ENCODE measurements around the gene PPP1R15B.

Gene PPP1R15B

DNA sequence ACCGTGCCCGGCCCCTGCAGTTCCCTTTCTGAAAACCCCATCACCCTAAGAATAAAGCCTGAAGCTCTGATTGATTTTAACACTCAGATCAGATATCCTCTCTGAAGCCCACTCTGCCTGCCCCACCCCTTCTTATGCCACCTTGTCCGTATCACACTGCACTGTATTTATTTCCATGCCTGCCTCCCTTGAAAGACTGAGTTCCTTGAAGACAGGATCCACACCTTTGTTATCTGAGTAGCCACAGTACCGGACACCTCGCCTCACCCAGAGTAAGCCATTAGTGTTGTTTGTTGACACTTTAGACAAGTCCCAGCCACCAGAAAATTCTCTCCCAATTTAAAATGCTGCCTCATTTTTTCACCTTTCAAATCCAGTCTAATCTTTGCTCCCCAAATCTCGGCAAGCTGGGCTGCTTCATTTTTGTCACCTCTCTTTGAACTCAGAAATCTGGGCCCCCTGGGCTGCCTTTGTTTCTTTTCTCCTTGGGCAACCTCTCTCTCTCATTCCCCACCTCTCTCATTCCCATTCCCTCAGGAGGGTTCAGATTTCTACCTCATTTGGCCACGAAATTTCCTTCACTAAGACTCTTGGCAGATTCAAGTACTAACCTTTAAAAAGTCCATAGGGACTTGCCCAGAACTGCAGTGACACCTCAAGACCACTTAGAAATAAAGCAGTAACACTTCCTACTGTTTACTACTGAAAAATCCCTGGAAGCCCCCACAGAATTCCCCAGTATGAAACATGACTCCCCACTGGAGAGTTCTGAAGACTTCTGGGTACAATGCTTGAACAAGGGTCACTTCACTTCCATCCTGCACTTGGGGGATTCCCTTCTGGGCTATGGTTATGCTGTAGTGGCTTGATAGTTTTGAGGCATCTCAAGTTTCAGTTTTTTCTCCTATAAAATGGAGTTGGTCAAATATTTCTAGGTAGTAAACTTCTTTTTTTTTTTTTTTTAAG lies 8.7 kb upstream of the PPP1R15B start:
- DNase-seq = no peak

DNA sequence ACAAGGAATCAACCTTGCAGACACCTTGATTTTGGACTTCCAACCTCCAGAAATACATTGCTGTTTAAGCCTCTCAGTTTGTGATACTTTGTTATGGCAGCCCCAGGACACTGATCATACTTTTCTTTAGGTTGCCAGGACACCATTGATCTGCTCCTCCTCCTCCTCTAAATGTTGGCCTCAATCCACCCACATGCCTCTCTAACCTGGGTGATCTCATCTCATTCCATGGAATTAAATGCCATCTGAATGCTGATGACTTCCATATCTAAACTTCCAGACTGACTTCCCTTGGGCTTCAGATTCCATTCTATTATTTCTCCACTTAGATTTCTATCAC lies 7.4 kb upstream of the PPP1R15B start:
- DNase-seq = no peak

DNA sequence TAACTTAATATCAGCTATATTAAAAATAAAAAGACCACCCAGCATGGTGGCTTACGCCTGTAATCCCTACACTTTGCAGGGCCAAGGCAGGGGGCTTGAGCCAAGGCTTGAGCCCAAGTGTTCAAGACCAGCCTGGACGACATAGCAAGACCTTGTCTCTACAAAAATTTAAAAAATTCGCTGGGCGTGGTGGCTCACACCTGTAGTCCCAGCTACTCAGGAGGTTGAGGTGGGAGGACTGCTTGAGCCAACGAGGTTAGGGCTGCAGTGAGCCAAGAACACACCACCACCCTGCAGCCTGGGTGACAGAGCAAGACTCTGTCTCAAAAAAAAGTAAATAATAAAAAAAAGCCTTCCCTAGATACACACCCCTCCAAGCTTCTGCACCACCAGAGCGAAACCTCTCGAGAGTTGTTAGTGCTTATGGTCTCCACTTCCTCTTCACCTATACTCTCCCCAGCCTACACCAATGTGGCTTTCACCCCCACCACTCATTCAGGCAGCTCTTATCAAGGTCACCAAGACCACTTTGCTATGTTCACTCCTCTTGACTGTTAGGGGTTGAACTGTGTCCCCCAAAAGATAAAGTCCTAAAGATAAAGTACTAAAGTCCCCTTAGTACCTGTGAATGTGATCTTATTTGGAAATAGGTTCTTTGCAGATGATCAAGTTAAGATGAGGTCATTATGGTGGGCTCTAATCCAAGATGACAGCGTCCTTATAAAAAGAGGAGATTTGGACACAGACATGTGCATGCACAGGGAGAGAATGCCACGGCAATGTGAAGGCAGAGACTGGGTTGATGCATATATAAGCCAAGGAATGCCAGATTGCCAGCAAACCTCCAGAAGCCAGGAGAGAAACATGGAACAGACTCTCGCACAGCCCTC lies 6.8 kb upstream of the PPP1R15B start:
- DNase-seq = no peak

DNA sequence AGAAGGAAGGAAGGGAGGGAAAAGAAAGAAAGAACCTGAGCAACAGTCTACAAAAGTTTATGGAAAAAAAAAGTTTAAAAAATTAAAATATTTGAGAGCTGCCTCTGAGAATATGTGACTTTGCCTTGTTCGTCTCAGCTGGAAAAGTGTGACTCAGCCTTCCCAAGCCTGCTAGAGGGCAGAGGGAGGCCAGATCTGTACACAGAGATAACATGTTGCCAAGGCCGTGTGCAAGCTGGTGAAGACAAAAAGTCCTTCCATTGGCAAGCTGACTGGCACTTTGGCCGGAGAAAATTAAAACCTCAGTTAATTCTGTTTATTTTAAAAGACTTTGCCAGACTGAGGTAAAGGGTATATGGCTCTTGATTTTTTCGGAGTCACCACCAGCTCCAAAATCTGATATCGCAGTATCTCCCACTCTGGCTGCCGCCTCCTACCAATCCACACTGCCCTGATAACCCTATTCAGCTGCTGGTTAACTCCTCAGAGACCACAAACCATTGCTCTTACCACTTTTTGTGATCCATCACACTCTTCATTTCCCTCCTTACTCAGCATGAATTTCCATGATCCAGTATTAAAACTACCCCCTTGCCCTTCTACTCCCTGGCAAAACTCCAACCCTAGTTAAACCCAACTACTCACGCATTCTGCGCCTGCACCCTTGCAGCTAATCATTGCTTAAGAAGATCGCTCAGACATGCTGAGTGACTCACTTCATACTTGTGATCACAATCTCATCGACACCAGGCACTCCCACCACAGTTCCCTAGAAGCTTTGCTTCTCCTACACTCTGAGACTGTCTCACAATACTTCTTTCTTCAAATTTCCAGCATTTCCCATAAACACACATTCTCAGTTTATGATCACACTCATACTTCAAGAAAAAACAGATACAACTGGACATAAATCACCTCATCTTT lies 5.7 kb upstream of the PPP1R15B start:
- peak; percentile 89 to 97 (median 93) for DNase-seq

- no peak for DNase-seq
Observed at GRCh38 chr1:204416589-204417073, 5.0 kb upstream of the PPP1R15B start.

DNA sequence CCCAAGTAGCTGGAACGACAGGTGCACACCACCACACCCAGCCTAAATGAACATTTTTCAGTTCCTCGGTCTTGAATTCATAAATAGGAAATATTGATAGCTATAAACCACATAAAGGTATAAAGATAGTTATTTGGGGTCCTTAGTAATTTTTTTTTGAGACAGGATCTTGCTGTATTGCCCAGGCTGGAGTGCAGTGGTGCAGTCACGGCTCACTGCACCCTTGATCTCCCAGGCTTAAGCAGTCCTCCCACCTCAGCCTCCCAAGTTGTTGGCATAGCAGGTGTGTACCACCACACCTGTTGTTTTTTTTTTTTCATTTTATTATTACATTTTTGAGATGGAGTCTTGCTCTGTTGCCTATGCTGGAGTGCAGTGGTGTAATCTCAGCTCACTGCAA lies 3.7 kb upstream of the PPP1R15B start:
- no peak for DNase-seq

DNA sequence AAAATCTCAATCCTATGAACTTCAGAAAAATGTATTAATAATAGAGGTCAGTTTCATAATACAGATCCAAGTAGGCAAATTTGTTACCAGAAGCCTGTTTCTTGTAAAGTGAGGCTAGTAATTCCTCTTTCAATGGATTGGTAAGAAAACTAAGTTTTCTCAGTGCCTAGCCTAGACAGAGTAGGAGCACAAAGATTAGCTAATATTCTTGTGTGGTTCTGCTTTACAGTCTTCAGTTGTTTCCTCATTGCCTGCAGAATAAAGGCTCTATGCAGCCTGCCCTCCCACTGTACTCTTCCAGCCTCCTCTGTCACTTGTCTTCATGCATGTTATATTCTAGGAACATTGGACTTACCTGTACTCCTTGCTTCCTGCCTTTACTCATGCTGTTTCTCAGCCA lies 2.4 kb upstream of the PPP1R15B start:
- peak; percentile 47 to 86 (median 76) for DNase-seq

DNA sequence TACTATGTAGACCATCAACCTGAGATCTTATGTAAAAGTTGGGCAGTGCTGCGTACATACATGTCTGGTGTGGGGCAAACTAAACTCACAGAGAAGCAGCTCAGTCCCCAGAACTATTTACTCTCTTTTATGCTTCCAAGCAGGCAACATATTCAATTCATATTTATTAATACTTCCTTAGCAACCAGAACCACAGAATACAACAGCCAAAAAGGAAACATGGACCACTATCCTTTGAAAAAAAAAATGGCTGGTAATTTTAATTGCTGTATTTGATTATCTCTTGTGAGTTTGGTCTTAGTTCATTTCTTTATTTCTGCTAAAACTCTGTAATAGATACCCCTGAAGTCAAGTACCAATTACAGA lies 1.5 kb upstream of the PPP1R15B start:
- DNase-seq = peak in 2 of 4 experiments; percentile 20 to 26

- peak; percentile 30 to 77 (median 54) for DNase-seq
Observed at GRCh38 chr1:204410688-204411450, 748 bp downstream of the PPP1R15B start.

- no peak for DNase-seq
Observed at GRCh38 chr1:204409836-204410687, 1.6 kb downstream of the PPP1R15B start.

DNA sequence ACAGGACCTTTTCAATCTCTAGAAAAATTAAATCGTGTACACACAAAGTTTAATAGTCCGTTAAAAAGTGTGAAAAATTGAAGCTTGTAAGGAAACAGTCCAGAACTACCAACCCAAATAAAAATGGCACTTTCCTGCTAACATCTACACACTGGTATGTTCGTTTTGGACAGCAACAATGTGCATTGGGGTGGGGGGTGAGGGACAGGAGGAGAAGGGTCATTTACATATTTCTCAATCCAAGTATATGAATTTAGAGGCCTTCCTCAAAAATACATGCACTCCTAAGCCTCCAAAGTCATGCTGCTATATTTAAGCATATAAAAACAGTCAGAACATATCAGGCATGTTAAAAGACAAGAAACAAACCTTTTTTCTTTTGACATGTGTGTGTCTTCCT lies 2.5 kb downstream of the PPP1R15B start:
- peak in 3 of 4 experiments; percentile 27 to 46 (median 38) for DNase-seq

DNA sequence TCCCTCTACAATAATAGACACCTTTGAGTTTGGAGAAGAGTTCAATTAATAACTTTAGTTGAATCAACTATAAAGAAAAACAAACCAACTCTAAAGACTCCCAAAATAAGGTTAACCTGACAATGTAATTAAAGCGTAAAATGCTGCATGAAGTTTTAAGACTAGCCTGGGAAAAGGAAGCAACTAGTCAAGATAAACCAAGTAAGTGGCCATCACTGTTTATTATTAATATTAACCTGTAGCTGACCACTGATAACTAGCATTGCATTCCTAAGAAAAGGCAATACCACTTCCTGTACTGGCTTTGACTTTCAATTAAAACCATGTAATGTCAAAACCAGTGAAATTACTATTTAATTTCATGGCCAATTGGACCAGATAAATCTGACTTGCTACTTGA lies 3.0 kb downstream of the PPP1R15B start:
- no peak for DNase-seq

- DNase-seq = peak in 3 of 4 experiments; percentile 39 to 62 (median 49)
Observed at GRCh38 chr1:204408074-204408507, 3.5 kb downstream of the PPP1R15B start.

- DNase-seq = no peak
Observed at GRCh38 chr1:204407295-204407971, 4.2 kb downstream of the PPP1R15B start.

DNA sequence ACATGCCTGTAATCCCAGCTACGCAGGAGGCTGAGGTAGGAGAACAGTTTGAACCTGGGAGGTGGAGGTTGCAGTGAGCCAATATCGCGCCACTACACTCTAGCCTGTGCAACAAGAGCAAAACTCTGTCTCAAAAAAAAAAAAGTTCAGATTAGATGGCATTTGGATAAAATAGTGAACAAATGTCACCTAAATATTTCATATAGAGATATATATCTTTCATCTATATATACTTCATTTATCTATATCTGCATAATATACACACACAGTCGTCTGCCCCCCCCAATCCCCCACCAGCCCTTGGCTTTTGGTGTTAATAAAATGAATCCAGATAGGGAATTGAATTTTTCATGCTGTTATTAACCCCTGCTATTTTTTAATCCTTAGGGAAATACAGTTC lies 5.0 kb downstream of the PPP1R15B start:
- no peak for DNase-seq

DNA sequence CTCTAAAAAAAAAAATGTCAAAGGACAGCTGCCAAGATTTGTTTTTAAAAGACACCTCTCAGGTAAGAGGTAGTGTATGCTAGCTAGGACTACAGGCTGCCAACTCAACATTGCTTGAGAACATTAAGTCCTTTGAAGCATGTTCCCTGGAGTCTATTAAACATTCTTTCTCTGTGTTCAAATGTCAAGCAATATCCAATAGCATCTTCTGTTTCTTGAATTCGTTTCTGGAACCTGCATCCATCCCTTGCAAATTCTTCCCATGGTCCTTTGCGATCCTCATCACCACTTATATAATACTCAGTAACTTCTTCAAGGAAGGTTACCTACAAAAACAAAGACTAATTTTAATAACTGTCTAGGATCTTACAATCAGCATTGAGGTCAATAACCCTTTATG lies 5.6 kb downstream of the PPP1R15B start:
- no peak for DNase-seq

DNA sequence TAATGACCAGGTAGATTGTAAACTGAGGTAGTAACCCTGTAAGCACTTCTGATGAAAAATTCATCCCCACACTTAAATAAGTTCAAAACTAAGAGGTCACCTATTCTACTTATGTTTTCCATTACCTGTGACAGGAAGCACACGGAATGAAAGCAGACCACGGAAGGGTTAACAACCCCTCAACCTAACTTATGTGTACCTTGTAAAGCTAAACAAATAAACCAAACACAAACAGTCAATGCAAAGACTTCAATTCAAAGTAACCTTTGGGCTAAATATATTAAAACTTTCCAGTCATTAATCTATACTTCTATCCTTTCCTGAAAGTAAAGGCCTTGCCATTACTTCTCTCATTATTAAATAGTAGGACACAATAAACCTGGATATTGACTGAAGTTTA lies 7.0 kb downstream of the PPP1R15B start:
- DNase-seq = no peak

DNA sequence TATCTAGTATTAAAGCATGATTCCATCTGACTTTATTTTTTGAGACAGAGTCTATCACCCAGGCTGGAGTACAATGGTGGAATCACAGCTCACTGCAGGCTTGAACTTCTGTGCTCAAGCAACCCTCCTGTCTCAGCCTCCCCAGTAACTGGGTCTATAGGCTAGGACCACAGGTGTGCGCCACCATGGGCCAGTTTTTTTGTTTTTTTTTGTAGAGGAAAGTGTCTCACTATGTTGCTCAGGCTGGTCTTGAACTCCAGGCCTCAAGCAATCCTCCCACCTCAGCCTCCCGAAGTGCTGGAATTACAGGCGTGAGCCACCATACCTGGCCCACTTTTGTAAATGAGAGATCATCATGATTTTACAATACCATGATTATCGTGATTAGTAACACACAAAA lies 9.2 kb downstream of the PPP1R15B start:
- no peak for DNase-seq

- no peak for DNase-seq
Observed at GRCh38 chr1:204401730-204402129, 9.9 kb downstream of the PPP1R15B start.
